HCT116 (cell line): Measurements from ENCODE around the gene SOX6. TPM values are rescaled to one million over a fixed set of nuclear protein-coding genes. Genes with fewer than 3 reads are reported as not detected.

Source experiments
- ATAC-seq: fragments of 200-7000 bp; cut with Tn5 transposase; 2 replicates; pipeline ENCODE4 v1.9.1; 2020; ENCODE audit warnings: mild to moderate bottlenecking, moderate library complexity
- BruUV-seq: library from RNA; stranded (reverse); fragments of 400-500 nt; replicated peaks from 2 replicates; lab custom pipeline; 2021; lab: Mats Ljungman, UMichigan
- CTCF ChIA-PET: fragments of 300-600 bp; sonication (Branson Sonifier 250); formaldehyde crosslinking; loops from one replicate; lab custom pipeline; 2021; ENCODE audit warnings: antibody characterized with exemption; lab: Charles Lee
- POLR2A ChIA-PET: fragments of 300-600, 350-600 bp; sonication (Branson Sonifier 250); formaldehyde crosslinking; loops from one replicate; lab custom pipeline; 2021; ENCODE audit warnings: antibody characterized with exemption; lab: Charles Lee
- RAD21 ChIA-PET, 2 experiments: fragments of 300-600 bp; sonication (Branson Sonifier 250); formaldehyde crosslinking; loops; one replicate each; lab custom pipeline; 2023; ENCODE audit warnings: low total read pairs in 2 of 2; ENCODE audit not compliant: uncharacterized antibody in 2 of 2, unreplicated experiment in 2 of 2, low non-redundant PET in 1 of 2; lab: Charles Lee
- DNase-seq: peaks from one replicate; pipeline ENCODE4 v3.0.0-alpha.2; 2010; ENCODE audit warnings: low read depth, low spot score
- H2AFZ ChIP-seq: fragments of 200-600 bp; shearing (Covaris generic), sonication (generic); 2 replicates; pipeline ENCODE4 v1.6.1; 2017; ENCODE audit warnings: low read depth, mixed run types, mixed read lengths, antibody characterized with exemption, low read length; ENCODE audit not compliant: poor library complexity, severe bottlenecking
- H3K27ac ChIP-seq: 2 replicates; pipeline ENCODE4 v1.5.1; 2012; ENCODE audit warnings: low read depth, low read length
- H3K27me3 ChIP-seq: fragments of 200-600 bp; sonication (generic); 2 replicates; pipeline ENCODE4 v1.6.1; 2016; ENCODE audit warnings: mixed run types, low read length, mixed read lengths; ENCODE audit not compliant: insufficient read depth
- H3K36me3 ChIP-seq, 2 experiments: fragments of 200-500 bp in 1 of 2; fragments of 200-600 bp in 1 of 2; sonication (Bioruptor generic) in 1 of 2; sonication (generic) in 1 of 2; 2 replicates each; pipeline versions ENCODE4 v1.5.1 to v1.6.1; 2014 to 2016; ENCODE audit warnings: low read length in 2 of 2, inconsistent platforms in 1 of 2, mixed read lengths in 1 of 2, mixed run types in 1 of 2; ENCODE audit not compliant: insufficient read depth in 2 of 2, control insufficient read depth in 1 of 2
- H3K4me1 ChIP-seq, 2 experiments: fragments of 200-600 bp in 1 of 2; sonication (generic) in 1 of 2; 2 replicates each; pipeline versions ENCODE4 v1.5.1 to v1.6.1; 2012 to 2017; ENCODE audit warnings: low read length in 2 of 2, inconsistent platforms in 1 of 2, mild to moderate bottlenecking in 1 of 2, mixed read lengths in 1 of 2, mixed run types in 1 of 2, moderate library complexity in 1 of 2; ENCODE audit not compliant: insufficient read depth in 2 of 2, control insufficient read depth in 1 of 2
- H3K4me2 ChIP-seq: fragments of 200-600 bp; sonication (generic); 2 replicates; pipeline ENCODE4 v1.6.1; 2017; ENCODE audit warnings: mixed run types, low read length, mixed read lengths
- H3K4me3 ChIP-seq, 2 experiments: fragments of 200-600 bp in 1 of 2; sonication (generic) in 1 of 2; replicated peaks in 1 of 2; 2 replicates each; pipeline ENCODE4 v1.5.1; 2011 to 2016; ENCODE audit warnings: low read length in 2 of 2, control low read depth in 1 of 2, low read depth in 1 of 2, mild to moderate bottlenecking in 1 of 2, mixed read lengths in 1 of 2, mixed run types in 1 of 2
- H3K79me2 ChIP-seq: fragments of 200-600 bp; sonication (generic); 2 replicates; pipeline ENCODE4 v1.6.1; 2017; ENCODE audit warnings: mild to moderate bottlenecking, mixed run types, low read length, moderate library complexity, mixed read lengths; ENCODE audit not compliant: insufficient read depth
- H3K9ac ChIP-seq: fragments of 200-600 bp; sonication (generic); 2 replicates; pipeline ENCODE4 v1.6.1; 2016; ENCODE audit warnings: low read length, mixed read lengths
- H3K9me2 ChIP-seq: fragments of 200-600 bp; sonication (generic), shearing (Covaris generic); 2 replicates; pipeline ENCODE4 v1.6.1; 2017; ENCODE audit warnings: mixed run types, mild to moderate bottlenecking, moderate library complexity; ENCODE audit not compliant: insufficient read depth
- H3K9me3 ChIP-seq, 2 experiments: fragments of 200-500 bp in 1 of 2; fragments of 200-600 bp in 1 of 2; sonication (Bioruptor generic) in 1 of 2; sonication (generic) in 1 of 2; 2 replicates each; pipeline ENCODE4 v1.6.1; 2014 to 2017; ENCODE audit warnings: low read length in 2 of 2, mixed read lengths in 2 of 2, inconsistent platforms in 1 of 2, low read depth in 1 of 2, mild to moderate bottlenecking in 1 of 2, mixed run types in 1 of 2, moderate library complexity in 1 of 2; ENCODE audit not compliant: control insufficient read depth in 1 of 2, insufficient read depth in 1 of 2
- H4K20me1 ChIP-seq: fragments of 200-600 bp; sonication (generic), shearing (Covaris generic); 2 replicates; pipeline ENCODE4 v1.6.1; 2017; ENCODE audit warnings: mixed run types, mild to moderate bottlenecking, moderate library complexity; ENCODE audit not compliant: insufficient read depth
- ATF3 ChIP-seq: IDR thresholded peaks from 2 replicates; pipeline ENCODE4 v1.6.1; 2012
- CBX3 ChIP-seq: IDR thresholded peaks from 2 replicates; pipeline ENCODE4 v1.6.1; 2012; ENCODE audit warnings: low read depth
- EGR1 ChIP-seq: IDR thresholded peaks from 2 replicates; pipeline ENCODE4 v1.6.1; 2012; ENCODE audit warnings: low read depth
- ELF1 ChIP-seq: IDR thresholded peaks from 2 replicates; pipeline ENCODE4 v1.6.1; 2012; ENCODE audit warnings: low read depth, borderline replicate concordance
- EZH2phosphoT487 ChIP-seq: fragments of 200-600 bp; IDR thresholded peaks from 2 replicates; pipeline ENCODE4 v1.6.1; 2018; ENCODE audit warnings: antibody characterized with exemption, borderline replicate concordance
- FOSL1 ChIP-seq: IDR thresholded peaks from 2 replicates; pipeline ENCODE4 v1.6.1; 2012; ENCODE audit warnings: low read depth
- MAX ChIP-seq: IDR thresholded peaks from 2 replicates; pipeline ENCODE4 v1.6.1; 2012
- POLR2A ChIP-seq: IDR thresholded peaks from 2 replicates; pipeline ENCODE4 v1.7.0; 2011; ENCODE audit warnings: borderline replicate concordance; ENCODE audit not compliant: insufficient read depth, insufficient read length; ENCODE audit errors: extremely low read depth
- POLR2AphosphoS5 ChIP-seq: IDR thresholded peaks from 2 replicates; pipeline ENCODE4 v1.6.1; 2011; ENCODE audit warnings: mild to moderate bottlenecking, low read depth, low read length, moderate library complexity
- SP1 ChIP-seq: IDR thresholded peaks from 2 replicates; pipeline ENCODE4 v1.6.1; 2012; ENCODE audit warnings: low read depth
- YY1 ChIP-seq: IDR thresholded peaks from 2 replicates; pipeline ENCODE4 v1.6.1; 2011; ENCODE audit warnings: low read length, low read depth, moderate library complexity, mild to moderate bottlenecking; ENCODE audit not compliant: insufficient replicate concordance; ENCODE audit errors: extremely low read depth
- ZBTB33 ChIP-seq: IDR thresholded peaks from 2 replicates; pipeline ENCODE4 v1.6.1; 2011; ENCODE audit warnings: mild to moderate bottlenecking, low read length, moderate library complexity; ENCODE audit not compliant: insufficient replicate concordance; ENCODE audit errors: extremely low read depth
- ZFX ChIP-seq: fragments of 450-650 bp; IDR thresholded peaks from 2 replicates; pipeline ENCODE4 v1.6.1; 2017
- intact Hi-C: fragments of 100-400 bp; cut with micrococcal nuclease; formaldehyde crosslinking; loops from 2 replicates; pipeline ENCODE4 v1.10.0; 2022
- total RNA-seq: library from RNA; stranded (reverse); gene quantifications from one replicate; pipeline ENCODE4 v1.2.1, GENCODE V29; 2021; ENCODE audit not compliant: unreplicated experiment

SOX6 gene
- total RNA-seq, 1 experiment from 2014 or later, result 0.81 TPM

- ATAC-seq (no peak), DNase-seq (no peak)
- intact Hi-C loops, result no loop called here
- Histone ChIP-seq H3K9me3 (no peaks in the 10 kb centered on the region), H3K9me2 (no peaks in the 10 kb centered on the region), H3K9ac (no peak overlapping the region), H3K27ac (no peak overlapping the region), H3K4me2 (no peak overlapping the region), H3K4me1 (no peaks in the 10 kb centered on the region), H3K27me3 (peaks cover 26% of the 10 kb centered on the region), H3K79me2 (no peaks in the 10 kb centered on the region), H4K20me1 (no peaks in the 10 kb centered on the region), H3K36me3 (no peaks in the 10 kb centered on the region), H2AFZ (no peak overlapping the region), H3K4me3 (no peak overlapping the region)
- BruUV-seq, result no TSS peak
- TF ChIP-seq CBX3, result no peak
- no peak for TF ChIP-seq EZH2phosphoT487
- TF ChIP-seq ELF1, result no peak
- TF ChIP-seq ZFX, result no peak
- TF ChIP-seq POLR2AphosphoS5, result no peak
- TF ChIP-seq ZBTB33, result no peak
- TF ChIP-seq EGR1, result no peak
- no peak for TF ChIP-seq SP1
- no peak for TF ChIP-seq FOSL1
- no peak for TF ChIP-seq POLR2A
- no peak for TF ChIP-seq YY1
- TF ChIP-seq ATF3, result no peak
- no peak for TF ChIP-seq MAX
- RAD21 ChIA-PET, result no interaction called here
- POLR2A ChIA-PET, result no interaction called here
- CTCF ChIA-PET, result no interaction called here
Measured at GRCh38 chr11:16111690-16112089, 244.7 kb downstream of the SOX6 start.
